Activated CD4-positive, alpha-beta T cell treated with anti-CD3 and anti-CD28 coated beads for 48 hours (primary cell): ENCODE results near the gene SLC4A2.

Experiments
- DNase-seq: peaks from one replicate; pipeline ENCODE4 v3.0.0-alpha.2; 2020

The SLC4A2 gene

DNA sequence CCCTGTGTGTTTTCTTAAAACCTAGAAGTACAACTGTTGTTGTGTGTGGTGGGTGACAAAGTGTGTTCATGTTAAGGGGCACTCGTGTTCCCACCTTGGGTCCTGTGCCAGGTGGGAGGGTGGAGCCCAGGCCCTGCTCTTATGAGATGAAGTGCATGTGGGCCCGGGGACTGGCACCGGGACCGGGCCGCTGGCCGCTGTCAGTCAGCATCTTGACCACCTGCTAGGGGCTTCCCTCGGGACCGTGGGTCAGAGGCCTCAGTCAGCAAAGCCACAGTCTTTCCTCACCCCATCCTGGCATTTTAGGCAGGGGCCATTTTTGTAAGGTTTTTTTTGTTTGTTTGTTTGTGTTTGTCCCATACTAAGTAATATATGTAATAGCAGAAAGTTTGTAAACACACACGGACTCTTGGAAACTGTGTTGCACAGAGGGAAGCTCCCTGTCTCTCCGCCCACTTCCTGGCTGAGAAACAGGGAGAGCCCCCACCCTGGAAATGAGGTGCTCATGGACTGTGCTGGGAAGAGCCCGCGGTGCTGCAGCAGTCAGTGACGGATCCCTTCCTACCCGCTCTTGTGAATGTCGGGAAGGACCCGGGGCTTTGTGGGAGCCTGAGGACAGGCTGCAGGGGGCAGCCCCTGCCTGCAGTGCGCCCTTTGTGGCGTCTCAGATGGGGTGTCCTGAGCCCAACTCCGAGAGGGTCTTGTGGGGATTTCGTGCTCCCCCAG is 40.3 kb downstream of the SLC4A2 start:
- no peak for DNase-seq

DNA sequence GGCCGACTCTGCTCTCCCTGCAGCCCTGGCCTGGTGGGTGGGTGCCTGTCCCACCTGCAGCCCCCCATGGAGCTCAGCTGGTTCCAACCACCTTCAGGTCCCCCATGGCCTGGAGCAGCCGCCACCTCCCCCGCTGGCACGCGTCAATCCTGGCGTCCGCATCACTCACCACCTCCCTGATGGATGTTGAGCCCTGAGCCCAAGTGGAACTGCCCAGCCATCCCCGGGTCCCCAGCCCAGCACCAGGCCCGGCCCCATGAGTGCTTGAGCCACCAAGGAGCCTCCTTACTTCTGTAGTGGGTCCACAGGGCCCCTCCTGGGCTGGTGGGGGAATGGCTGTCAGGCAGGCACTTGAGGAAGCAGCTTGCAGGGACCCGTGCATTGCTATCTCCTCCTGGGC is 41.5 kb downstream of the SLC4A2 start:
- DNase-seq = no peak

DNA sequence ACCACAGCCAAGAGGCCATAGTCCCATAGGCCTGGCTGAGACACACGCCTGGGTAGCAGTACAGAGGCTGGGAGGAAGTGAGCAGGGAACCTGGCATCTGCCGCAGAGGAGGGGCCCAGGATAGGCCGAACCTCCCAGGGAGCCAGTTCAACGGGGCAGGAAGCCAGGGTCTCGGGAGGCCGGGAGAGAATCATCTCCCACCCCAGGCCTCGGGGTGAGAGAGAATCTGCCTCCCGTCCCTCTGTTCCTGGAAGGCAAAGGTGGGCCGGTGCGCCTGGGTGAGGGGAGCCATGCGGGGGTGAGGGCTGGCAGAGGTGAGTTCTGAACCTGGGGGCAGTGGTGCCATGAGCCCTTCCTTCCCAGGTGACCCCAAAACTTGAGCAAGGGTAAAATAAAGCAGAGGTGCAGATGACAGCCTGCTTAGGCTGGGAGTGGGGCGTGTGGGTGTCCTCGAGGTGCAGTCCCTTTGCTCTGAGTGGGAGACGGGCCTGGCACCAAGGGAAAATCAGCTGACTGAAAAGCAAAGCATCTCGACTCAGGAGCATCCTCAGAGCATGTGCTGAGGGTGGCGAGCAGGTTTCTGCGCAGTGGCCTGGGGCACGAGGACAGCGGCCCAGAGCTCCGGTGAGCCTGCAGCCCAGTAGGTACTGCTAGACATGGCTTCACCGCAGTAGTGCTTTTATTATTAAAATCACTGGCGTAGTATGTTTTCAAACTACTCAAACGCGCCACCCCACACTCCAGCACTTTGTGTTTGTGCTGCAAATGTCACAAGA is 42.4 kb downstream of the SLC4A2 start:
- DNase-seq = no peak

DNA sequence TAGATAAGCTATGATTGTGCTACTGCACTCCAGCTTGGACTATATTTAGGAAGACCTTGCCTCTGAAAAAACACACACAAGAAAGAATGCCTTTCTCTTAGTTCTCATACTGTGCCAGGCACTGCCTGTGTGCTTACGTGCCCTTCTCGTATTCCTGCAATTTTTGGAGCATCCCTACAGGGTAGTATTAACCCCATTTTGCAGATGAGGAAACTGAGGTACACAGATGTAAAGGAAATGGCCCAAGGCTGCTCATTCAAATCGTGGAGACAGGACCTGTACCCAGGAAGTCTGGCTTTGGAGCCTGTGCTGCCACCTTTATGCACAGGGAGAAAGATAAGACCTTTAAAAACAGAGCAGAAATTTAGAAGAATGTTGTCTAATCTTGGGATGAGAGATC is 43.6 kb downstream of the SLC4A2 start:
- DNase-seq = no peak

DNA sequence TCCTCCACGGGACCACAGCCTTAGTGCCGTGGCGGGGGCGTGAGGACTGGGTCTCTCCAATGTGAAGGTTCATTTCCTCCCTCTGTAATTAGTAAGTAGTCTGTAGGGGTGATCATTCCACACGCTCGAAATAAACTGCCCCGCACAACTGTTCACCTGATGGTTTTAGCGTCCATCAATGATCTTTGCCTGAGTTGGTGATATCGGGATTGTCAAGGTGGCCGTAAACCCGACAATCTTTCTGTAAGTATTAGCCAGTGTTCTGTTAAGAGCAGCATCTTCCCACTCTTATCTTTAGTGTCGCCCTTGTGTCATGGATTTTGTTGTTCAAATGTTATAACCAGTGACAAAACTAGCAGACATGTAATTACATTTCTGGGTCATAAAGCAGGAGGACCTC is 44.6 kb downstream of the SLC4A2 start:
- DNase-seq = no peak

DNA sequence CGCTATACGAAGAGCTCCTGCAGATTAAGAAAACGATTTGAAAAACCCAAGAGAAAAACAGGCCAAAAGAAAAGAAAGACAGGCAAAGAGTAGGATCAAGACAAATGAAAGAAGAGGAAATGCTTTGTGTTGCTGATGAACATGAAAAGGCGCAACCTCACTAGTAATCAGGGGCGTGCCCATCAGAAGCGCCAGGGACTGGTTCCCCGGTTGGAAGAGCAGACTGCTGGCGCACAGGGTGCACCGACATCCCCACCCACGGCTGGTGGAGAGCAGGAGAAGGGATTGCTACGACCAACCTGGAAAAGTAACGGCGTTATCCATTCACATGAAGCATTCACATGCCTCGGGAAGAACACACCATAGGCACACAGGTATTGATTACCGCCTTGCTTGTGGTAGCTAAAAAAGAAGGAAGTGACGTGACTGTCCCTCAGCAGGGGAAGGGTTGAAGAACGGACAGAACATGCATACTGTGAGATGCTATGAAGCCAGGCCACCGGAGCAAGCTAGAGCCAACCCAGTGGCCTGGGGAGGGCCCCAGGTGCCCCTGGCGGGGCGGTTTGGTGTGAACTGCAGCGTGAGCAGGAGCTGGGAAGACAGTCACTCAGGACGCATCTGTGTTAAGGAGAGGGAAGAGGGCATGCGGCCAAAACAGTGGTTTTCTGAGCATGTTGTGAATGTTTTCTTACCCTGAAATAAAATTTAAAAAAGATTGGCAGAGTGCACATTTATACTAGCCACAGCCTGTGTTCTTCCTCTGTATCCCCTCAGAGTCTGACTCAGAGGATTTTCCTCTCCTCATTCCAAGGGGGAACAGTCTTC is 45.2 kb downstream of the SLC4A2 start:
- DNase-seq = no peak

DNA sequence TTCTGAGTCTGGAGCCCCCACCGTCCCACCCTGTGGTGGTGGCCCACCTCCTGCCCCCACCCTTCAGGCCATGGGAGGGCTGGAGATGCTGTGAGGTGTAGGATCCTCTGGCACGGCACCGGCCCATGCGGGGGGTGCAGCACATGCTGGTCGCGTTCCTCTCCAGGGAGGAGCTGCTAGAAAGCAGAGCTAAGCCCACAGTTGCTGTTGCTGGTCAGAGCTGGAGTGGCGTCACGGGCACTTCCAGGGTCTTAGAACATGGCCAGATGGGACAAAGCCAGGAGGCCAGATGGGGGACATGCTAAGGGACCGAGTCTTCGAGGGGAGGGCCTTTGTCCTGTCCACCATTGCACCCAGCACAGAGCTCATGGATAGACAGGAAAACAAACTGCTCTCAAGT is 48.5 kb downstream of the SLC4A2 start:
- no peak for DNase-seq

DNA sequence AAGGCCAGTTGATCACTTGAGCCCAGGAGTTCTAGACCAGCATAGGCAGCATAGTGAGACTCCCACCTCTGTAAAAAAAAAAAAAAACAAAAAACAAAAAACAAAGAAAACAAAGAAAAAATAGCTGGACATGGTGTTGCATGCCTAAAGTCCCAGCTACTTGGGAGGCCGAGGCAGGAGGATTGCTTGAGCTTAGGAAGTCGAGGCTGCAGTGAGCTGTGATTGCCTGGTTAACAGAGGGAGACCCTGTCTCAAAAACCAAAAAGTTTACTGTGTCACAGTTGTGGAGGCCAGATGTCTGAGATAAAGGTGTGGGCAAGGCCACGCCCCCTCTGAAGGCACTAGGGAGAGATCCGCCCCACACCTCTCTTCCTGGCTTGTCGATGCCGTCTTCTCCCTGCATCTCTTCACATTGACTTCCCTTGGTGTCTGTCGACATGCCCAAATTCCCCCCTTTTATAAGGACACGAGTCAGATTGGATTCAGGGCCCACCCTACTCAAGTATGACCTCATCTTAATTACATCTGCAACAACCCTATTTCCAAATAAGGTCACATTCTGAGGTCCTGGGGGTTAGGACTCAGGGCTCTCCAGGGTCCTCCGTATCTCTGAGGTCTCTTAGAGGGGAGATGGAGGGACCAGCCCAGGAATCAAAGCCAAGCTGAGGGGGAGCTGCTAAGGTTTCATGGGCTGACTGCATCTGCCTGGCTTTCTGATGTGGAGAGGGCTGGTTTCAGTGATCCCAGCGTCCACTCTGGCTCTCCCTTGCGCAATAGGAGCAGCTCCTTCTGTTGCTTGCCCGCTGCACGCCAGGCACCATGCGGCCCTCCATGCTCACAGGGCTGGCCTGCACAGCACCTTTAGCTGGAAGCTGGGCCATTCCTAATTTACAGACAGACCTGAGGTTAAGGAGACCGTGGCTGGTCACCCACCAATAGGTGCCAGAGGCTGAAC is 50.0 kb downstream of the SLC4A2 start:
- no peak for DNase-seq

DNA sequence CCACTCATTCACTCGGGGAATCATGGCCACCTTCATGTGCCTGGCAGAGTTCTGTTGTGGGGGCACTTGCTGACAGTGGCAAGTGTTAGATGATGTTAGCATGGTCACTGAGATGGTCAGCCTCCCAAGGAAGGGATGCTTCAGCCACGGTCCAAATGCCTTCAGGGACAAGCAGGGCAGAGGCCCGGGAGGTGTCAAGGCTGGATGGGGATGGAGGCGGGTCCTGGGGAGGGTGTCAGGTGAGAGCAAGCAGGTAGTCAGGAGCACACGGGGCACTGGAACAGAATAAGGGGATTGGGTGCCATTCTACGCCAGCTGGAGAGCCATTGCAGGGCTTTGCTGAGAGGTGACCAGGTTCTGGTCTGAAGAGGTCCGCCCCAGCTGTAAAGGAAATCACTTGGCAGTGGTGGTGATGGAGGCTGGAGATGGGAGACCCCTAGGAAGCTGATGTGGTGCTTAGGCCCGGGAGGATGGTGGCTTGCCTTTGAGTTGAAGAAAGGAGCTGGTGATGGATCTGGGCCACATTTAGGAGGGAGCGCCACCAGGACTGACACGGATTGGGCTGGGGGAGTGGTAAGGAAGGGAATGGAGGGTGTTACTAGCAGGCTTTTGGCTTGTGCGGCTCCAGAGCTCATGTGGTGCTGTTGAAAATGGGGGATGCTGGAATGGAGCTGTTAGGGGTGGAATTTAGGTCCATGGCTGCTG is 51.0 kb downstream of the SLC4A2 start:
- no peak for DNase-seq

DNA sequence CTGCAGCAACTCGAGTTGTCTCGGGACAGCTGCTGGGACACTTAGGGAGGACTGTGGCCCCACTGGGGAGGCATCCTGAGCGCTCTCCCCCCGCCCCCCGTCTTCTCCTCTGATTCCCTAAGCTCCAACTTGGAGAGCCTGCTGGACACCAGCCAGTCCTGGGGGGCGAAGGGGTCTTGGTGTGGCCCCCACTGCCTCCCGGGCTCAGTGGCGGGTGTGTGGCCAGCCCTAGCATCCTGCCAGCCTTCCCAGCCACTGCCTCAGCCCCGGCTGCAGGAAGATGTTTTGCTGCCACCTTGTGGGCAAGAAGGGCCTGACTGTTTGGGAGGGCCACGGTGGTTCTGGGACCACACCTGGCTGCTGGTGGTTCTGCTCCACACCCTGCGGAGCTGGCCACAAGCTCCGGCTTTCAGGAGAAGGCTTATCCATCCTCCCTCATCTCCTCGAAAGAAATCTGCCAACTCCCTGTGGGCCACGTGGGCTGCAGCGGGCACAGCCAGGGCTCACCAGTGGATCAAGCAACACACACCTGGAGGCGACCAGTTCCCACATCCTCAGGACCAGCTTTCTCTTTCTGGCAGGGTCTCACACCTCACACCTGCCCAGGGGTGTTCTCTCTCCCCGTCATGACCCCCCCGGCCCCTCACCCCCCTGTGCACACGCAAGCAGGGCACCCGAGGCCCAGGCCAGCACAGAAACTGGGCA is 51.7 kb downstream of the SLC4A2 start:
- peak; percentile 82 for DNase-seq

DNA sequence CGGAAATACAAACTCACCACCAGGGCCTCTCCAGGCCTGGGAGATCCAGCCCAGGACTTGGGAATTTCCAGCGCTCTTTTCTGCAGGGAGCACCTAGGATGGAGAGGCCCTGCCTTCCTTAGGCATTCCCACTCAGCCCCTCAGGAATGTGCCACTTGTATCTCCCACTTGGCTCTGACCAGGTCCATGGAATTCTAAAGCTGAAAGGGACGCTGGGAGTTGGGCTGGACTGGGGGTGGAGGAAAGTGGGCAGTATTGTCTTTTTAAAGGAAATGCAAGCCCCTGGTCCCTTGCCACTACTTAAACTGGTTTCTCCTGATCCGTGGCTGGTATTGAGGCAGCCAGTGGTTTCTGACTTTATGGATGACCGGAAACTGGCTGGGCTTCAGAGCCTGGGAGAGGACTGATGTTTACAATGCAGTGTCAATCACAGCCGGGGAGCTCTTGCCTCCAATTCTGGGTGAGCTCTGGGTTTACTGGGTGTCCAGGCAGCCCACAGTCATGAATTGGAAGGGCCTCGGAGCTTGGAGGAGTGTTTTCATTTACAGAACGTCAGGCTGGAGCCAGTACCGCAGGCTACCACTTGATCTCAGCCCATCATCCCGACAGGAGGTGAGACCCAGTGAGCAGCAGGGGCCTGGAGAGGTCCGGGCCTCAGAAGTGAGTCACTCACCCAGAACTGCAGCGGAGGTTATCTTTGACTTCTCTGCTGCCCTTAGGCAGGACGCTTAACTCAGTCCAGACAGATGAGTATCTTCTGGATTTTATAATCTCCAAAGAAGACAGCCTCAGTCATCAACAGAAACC is 54.2 kb downstream of the SLC4A2 start:
- DNase-seq = no peak

DNA sequence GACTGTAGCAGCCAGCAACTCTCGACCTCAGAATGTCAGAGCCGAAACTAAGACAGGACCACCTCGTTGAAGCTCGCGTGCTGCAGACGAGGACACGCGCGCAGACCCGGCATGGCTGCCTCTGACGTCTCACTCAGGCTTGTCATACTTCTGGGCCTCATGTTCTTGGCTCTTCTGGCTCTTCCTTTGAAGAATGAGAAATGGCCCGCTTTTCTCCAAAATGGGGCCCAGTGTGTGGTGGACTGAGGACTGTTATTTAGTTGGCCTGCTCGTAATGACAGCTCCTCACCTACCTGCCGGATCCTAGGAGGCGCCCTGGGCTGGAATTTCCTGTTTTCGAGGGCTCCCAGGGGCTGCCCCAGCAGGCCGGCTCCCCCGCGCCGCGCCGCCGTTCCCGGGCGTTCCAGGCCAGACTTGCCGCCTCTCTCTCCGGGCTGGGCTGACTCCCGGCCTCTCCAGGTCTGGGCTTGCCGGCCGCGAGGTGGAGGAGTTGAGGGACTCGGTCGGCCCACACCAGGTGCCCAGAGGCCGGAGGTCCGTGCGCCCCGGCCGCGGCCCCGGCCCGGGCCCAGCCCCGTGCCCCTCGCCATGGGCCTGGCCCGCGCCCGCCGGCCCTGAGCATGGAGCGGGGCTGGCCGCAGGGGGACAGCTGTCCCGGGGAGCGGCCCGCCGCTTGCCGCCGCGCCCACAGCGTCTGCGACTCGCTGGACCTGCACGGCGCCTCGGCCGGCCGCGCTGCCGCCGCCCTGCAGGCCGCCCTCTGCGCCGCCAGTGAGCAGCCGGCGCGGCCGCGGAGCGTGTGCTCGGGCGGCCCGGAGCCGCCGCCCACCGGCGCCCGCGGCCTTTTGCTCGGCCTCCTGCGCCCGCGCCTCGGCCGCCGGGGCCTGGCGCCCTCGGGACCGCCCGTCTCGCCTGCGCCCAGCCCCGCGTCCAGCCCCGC is 55.0 kb downstream of the SLC4A2 start:
- DNase-seq = no peak

DNA sequence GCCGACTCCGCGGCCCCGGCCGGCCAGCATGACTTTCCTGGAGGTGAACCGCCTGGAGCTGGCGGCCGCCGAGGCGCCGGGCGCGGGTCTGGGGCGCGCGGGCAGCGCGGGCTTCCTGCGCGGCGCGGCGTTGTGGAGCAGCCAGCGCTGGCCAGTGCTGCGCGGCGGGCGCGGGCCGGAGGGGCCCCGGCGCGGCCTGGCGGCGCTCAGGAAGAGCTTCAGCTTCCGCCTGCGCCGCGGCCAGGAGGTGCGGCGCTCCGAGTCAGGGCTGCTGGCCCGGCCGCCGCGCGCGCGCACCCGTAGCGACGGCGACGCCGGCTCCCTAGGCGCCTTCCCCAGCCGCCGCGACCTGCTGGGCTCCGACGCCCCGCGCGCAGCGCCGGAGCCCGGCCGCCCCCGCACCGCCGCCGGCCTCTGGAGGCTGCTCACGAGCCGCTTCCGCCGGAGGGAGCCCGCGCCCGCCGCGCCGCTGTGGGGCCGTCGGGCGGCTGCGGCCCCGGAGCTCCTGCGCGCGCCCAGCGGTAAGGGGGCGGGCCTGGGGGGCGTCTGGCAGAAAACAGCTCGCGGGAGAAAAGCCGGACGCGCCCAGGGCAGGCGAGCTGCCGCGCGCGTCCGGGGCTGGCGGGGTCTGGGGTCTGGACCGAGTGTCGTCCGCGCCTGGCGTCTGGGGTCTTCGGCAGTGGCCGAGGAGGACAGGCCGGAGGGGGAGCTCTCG is 55.9 kb downstream of the SLC4A2 start:
- peak; percentile 49 for DNase-seq

DNA sequence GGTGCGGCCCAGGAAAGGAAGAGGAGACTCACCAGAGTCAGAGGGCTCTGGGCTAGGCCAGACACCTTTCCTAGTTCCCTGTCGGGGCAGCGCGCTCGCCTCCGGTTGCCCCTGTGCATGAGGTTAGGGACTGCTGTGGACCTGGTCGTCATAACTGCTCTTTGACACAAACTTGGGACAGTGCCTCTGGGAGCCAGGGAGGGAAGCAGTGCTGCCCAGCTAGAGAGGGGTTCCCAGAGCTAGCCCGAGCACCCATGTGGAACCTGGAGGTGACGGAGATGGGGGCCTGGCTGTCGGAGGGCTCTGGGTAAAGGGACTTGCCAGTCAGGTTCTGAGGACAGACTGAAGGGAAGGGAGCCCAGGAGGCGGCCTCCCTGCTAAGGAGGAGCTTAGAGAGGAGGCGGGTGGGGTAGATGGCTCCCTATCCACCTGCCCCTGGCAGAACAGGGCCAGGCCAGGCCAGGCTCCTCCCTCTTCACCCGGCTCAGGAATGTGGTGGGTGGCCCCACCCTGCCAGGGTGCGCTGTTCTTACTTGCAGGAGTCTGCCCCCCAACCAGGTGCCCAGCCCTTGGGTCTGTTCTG is 56.5 kb downstream of the SLC4A2 start:
- peak; percentile 20 for DNase-seq

DNA sequence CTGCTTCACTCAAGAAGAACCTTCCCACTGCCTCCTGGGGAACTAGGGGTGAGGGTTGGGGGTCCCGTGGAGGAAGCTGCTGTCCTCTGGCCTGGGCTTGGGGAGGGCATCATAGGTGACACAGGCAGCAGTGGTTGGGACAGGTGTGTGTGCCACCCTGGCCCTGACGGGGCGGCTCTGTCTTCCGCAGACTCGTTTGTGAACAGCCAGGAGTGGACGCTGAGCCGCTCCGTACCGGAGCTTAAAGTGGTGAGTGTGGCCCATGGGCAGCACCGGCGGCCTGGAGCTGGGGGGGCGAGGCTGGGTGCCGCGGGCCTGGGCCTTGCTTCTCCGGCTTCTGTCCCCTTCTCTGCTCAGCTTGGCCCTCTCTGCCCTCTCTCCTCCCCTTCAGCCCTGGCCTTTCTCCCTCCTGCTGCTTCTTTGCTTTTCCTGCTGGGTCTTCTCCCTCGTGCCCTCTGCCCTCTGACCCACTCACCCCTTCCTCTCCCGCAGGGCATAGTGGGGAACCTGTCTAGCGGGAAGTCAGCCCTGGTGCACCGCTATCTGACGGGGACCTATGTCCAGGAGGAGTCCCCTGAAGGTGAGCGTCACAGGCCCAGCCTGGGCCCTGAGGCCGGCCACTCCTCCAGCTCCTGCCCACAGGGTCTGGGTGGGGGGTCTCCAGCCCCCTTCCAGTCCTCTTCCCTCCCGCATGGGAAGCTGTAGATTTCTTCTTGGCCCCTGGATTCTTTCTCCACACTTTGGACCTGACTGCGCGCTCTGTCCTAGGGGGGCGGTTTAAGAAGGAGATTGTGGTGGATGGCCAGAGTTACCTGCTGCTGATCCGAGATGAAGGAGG is 57.4 kb downstream of the SLC4A2 start:
- DNase-seq = no peak

DNA sequence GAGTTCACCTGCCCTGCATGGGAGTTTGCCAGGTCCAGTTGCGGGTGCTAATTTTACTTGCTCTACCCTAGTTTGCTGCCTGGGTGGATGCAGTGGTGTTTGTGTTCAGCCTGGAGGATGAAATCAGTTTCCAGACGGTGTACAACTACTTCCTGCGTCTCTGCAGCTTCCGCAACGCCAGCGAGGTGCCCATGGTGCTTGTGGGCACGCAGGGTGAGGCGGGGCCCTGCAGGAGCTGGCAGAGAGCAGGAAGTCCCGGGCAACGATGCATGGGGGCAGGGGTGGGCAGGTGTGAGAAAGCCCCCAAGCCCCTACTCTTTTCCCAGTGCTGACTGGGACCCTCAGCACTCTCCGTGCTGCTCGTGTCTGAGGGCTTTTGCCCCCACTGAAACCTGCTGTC is 58.2 kb downstream of the SLC4A2 start:
- DNase-seq = peak; percentile 23
